Esophagus squamous epithelium (tissue), 4 donors: ENCODE data around the gene QKI.

Source experiments
- POLR2A ChIP-seq, 4 donors: fragments of 450-650 bp; IDR thresholded peaks; one replicate each; pipeline ENCODE4 v1.6.1; 2017; ENCODE audit warnings: antibody characterized with exemption in 4 of 4, mild to moderate bottlenecking in 4 of 4, moderate library complexity in 3 of 4
- TF ChIP-seq, protein P1 (sequence below), 6 experiments: fragments of 450-650 bp in 4 of 6; fragments of 200-600 bp in 2 of 6; sonication (generic) in 2 of 6; IDR thresholded peaks; one replicate each; pipeline ENCODE4 v1.5.1; 2016 to 2019; ENCODE audit warnings: antibody characterized with exemption in 6 of 6, mild to moderate bottlenecking in 4 of 6, moderate library complexity in 4 of 6

DNA sequence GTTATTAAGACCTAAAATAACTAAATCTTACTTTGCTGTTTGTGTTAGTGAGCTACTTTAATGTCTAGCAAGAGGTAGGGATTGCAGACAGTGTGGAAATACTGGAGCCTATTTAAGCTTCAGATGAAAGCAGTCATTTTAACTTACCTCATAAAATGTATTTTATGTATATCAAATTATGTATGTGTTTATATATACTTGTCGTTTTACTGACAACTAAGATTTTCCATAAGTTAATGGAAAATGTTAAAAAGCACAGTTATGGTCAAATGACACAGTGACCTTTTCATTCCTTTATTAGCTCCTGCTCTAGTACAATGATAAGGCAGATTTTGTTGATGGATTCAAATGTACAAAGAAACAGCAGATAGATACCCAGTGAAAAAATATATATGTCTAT is 34.6 kb downstream of the QKI start:
- no peak for TF ChIP-seq POLR2A (IDR thresholded peaks at IDR 0.05)
- TF ChIP-seq, protein P1, sequence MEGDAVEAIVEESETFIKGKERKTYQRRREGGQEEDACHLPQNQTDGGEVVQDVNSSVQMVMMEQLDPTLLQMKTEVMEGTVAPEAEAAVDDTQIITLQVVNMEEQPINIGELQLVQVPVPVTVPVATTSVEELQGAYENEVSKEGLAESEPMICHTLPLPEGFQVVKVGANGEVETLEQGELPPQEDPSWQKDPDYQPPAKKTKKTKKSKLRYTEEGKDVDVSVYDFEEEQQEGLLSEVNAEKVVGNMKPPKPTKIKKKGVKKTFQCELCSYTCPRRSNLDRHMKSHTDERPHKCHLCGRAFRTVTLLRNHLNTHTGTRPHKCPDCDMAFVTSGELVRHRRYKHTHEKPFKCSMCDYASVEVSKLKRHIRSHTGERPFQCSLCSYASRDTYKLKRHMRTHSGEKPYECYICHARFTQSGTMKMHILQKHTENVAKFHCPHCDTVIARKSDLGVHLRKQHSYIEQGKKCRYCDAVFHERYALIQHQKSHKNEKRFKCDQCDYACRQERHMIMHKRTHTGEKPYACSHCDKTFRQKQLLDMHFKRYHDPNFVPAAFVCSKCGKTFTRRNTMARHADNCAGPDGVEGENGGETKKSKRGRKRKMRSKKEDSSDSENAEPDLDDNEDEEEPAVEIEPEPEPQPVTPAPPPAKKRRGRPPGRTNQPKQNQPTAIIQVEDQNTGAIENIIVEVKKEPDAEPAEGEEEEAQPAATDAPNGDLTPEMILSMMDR (IDR thresholded peaks at IDR 0.05), result no peak
